WTC11 (cell line): ENCODE results near the gene HPDL. TPM values are rescaled to one million over a fixed set of nuclear protein-coding genes. Genes with fewer than 3 reads are reported as not detected.

Experiments
- ATAC-seq: fragments of 200-7000 bp; cut with Tn5 transposase; 2 replicates; pipeline ENCODE4 v1.10.0; 2021; ENCODE audit warnings: mild to moderate bottlenecking, moderate library complexity
- CTCF ChIA-PET: fragments of 300-600 bp; sonication (Branson Sonifier 250); formaldehyde crosslinking; loops from one replicate; lab custom pipeline; 2021; ENCODE audit warnings: antibody characterized with exemption; lab: Charles Lee
- POLR2A ChIA-PET: fragments of 350-600 bp; sonication (Branson Sonifier 250); formaldehyde crosslinking; loops from one replicate; lab custom pipeline; 2021; ENCODE audit warnings: antibody characterized with exemption; lab: Charles Lee
- DNase-seq: peaks from one replicate; pipeline ENCODE4 v3.0.0; 2021; ENCODE audit warnings: low spot score
- H3K27ac Mint-ChIP-seq: 2 replicates; pipeline ENCODE4 v1.8.0; 2021; ENCODE audit warnings: mixed read lengths
- H3K27me3 Mint-ChIP-seq: 2 replicates; pipeline ENCODE4 v1.8.0; 2021; ENCODE audit warnings: low read depth, mild to moderate bottlenecking, moderate library complexity, mixed read lengths
- H3K36me3 Mint-ChIP-seq: 2 replicates; pipeline ENCODE4 v1.8.0; 2021; ENCODE audit warnings: mixed read lengths
- H3K4me1 Mint-ChIP-seq: 2 replicates; pipeline ENCODE4 v1.8.0; 2022; ENCODE audit warnings: mixed read lengths
- H3K4me3 Mint-ChIP-seq: 2 replicates; pipeline ENCODE4 v1.8.0; 2021; ENCODE audit warnings: mild to moderate bottlenecking, moderate library complexity, mixed read lengths
- H3K9me3 Mint-ChIP-seq: 2 replicates; pipeline ENCODE4 v1.8.0; 2021; ENCODE audit warnings: mixed read lengths
- ATF1 ChIP-seq: sonication (generic); formaldehyde crosslinking; IDR thresholded peaks from 2 replicates; pipeline ENCODE4 v1.8.1; 2023; ENCODE audit warnings: mild to moderate bottlenecking, moderate library complexity, missing genetic modification reagents
- ATF3 ChIP-seq: sonication (generic); formaldehyde crosslinking; conservative IDR thresholded peaks from 2 replicates; pipeline ENCODE4 v1.8.1; 2022; ENCODE audit warnings: mild to moderate bottlenecking, missing genetic modification reagents
- ATF6 ChIP-seq: sonication (generic); formaldehyde crosslinking; IDR thresholded peaks from 2 replicates; pipeline ENCODE4 v1.8.1; 2023; ENCODE audit warnings: mild to moderate bottlenecking, missing genetic modification reagents
- CDX4 ChIP-seq: fragments of 250-450 bp; sonication (Bioruptor Pico); IDR thresholded peaks from 2 replicates; pipeline ENCODE4 v1.9.0; 2021; ENCODE audit warnings: moderate library complexity, mild to moderate bottlenecking, inconsistent platforms, borderline replicate concordance
- CREB1 ChIP-seq: sonication (generic); formaldehyde crosslinking; IDR thresholded peaks from 2 replicates; pipeline ENCODE4 v1.8.0; 2023; ENCODE audit warnings: mild to moderate bottlenecking, missing genetic modification reagents
- CREM ChIP-seq: sonication (generic); formaldehyde crosslinking; IDR thresholded peaks from 2 replicates; pipeline ENCODE4 v1.8.1; 2022; ENCODE audit warnings: mild to moderate bottlenecking, missing genetic modification reagents, moderate library complexity
- E2F4 ChIP-seq: sonication (generic); formaldehyde crosslinking; IDR thresholded peaks from 2 replicates; pipeline ENCODE4 v1.8.1; 2022; ENCODE audit warnings: low read depth, mild to moderate bottlenecking, moderate library complexity, missing genetic modification reagents, borderline replicate concordance
- EMX1 ChIP-seq: fragments of 250-450 bp; sonication (Bioruptor Pico); IDR thresholded peaks from 2 replicates; pipeline ENCODE4 v1.8.0; 2021; ENCODE audit warnings: mild to moderate bottlenecking
- FOXJ3 ChIP-seq: sonication (generic); formaldehyde crosslinking; IDR thresholded peaks from 2 replicates; pipeline ENCODE4 v1.9.0; 2021; ENCODE audit warnings: missing genetic modification reagents, mild to moderate bottlenecking, borderline replicate concordance
- FOXP1 ChIP-seq: sonication (generic); formaldehyde crosslinking; IDR thresholded peaks from 2 replicates; pipeline ENCODE4 v1.8.0; 2022; ENCODE audit warnings: missing genetic modification reagents, mild to moderate bottlenecking, moderate library complexity, borderline replicate concordance
- GRHL2 ChIP-seq: fragments of 250-450 bp; sonication (Bioruptor Pico); IDR thresholded peaks from 2 replicates; pipeline ENCODE4 v1.8.0; 2022; ENCODE audit warnings: mild to moderate bottlenecking, moderate library complexity; ENCODE audit not compliant: insufficient replicate concordance, severe bottlenecking
- IRF2 ChIP-seq: sonication (generic); formaldehyde crosslinking; IDR thresholded peaks from 2 replicates; pipeline ENCODE4 v1.8.0; 2022; ENCODE audit warnings: low read depth, missing genetic modification reagents, borderline replicate concordance
- NFATC4 ChIP-seq: fragments of 250-450 bp; sonication (Bioruptor Pico); IDR thresholded peaks from 2 replicates; pipeline ENCODE4 v1.9.0; 2021; ENCODE audit warnings: mild to moderate bottlenecking
- PREB ChIP-seq: sonication (generic); formaldehyde crosslinking; IDR thresholded peaks from 2 replicates; pipeline ENCODE4 v1.8.1; 2022; ENCODE audit warnings: mild to moderate bottlenecking, missing genetic modification reagents, moderate library complexity, borderline replicate concordance
- SMAD3 ChIP-seq: sonication (generic); formaldehyde crosslinking; IDR thresholded peaks from 2 replicates; pipeline ENCODE4 v1.8.0; 2022; ENCODE audit warnings: missing genetic modification reagents, mild to moderate bottlenecking, borderline replicate concordance
- SMAD4 ChIP-seq: sonication (generic); formaldehyde crosslinking; IDR thresholded peaks from 2 replicates; pipeline ENCODE4 v1.8.0; 2022; ENCODE audit warnings: mild to moderate bottlenecking, missing genetic modification reagents
- SOX15 ChIP-seq: fragments of 250-450 bp; sonication (Bioruptor Pico); IDR thresholded peaks from 2 replicates; pipeline ENCODE4 v1.9.0; 2021; ENCODE audit warnings: mild to moderate bottlenecking
- TCF7 ChIP-seq: sonication (generic); formaldehyde crosslinking; IDR thresholded peaks from 2 replicates; pipeline ENCODE4 v1.8.0; 2022; ENCODE audit warnings: mild to moderate bottlenecking, low read depth, missing genetic modification reagents, moderate library complexity
- TEAD1 ChIP-seq: sonication (generic); formaldehyde crosslinking; IDR thresholded peaks from 2 replicates; pipeline ENCODE4 v1.8.0; 2022; ENCODE audit warnings: mild to moderate bottlenecking, missing genetic modification reagents
- TEAD4 ChIP-seq: sonication (generic); formaldehyde crosslinking; IDR thresholded peaks from 2 replicates; pipeline ENCODE4 v1.8.0; 2022; ENCODE audit warnings: mild to moderate bottlenecking, missing genetic modification reagents
- USF1 ChIP-seq: sonication (generic); formaldehyde crosslinking; IDR thresholded peaks from 2 replicates; pipeline ENCODE4 v1.8.0; 2022; ENCODE audit warnings: mild to moderate bottlenecking, missing genetic modification reagents
- ZNF121 ChIP-seq: sonication (generic); formaldehyde crosslinking; IDR thresholded peaks from 2 replicates; pipeline ENCODE4 v1.8.0; 2023; ENCODE audit warnings: missing genetic modification reagents
- ZNF138 ChIP-seq: sonication (generic); formaldehyde crosslinking; conservative IDR thresholded peaks from 2 replicates; pipeline ENCODE4 v1.8.1; 2022; ENCODE audit warnings: mild to moderate bottlenecking, moderate library complexity, missing genetic modification reagents
- ZNF219 ChIP-seq: sonication (generic); formaldehyde crosslinking; IDR thresholded peaks from 2 replicates; pipeline ENCODE4 v1.8.0; 2023; ENCODE audit warnings: missing genetic modification reagents, mild to moderate bottlenecking, borderline replicate concordance
- ZNF317 ChIP-seq: sonication (generic); formaldehyde crosslinking; IDR thresholded peaks from 2 replicates; pipeline ENCODE4 v1.8.1; 2023; ENCODE audit warnings: low read depth, mild to moderate bottlenecking, moderate library complexity, missing genetic modification reagents, borderline replicate concordance
- total RNA-seq: library from RNA; stranded (reverse); gene quantifications from 3 replicates; pipeline ENCODE4 v1.2.3, GENCODE V29; 2021

HPDL gene
- total RNA-seq, 1 experiment from 2014 or later, result 44.0 TPM

- TF ChIP-seq USF1 (CRISPR knock-in tag), result no peak
- TF ChIP-seq CREM (CRISPR knock-in tag), result no peak
- TF ChIP-seq EMX1 (CRISPR knock-in tag), result no peak
- no peak for TF ChIP-seq E2F4 (CRISPR knock-in tag)
- TF ChIP-seq TEAD1 (CRISPR knock-in tag), result no peak
- no peak for TF ChIP-seq IRF2 (CRISPR knock-in tag)
Measured at GRCh38 chr1:45335855-45336324, 9.2 kb downstream of the HPDL start (continued).

GRCh38 chr1:45337630-45338325 lies 11.1 kb downstream of the HPDL start:
- CTCF ChIA-PET, result interaction anchor here (0.6 to 5.1 kb wide), 3 partner anchors 23 to 228 kb away, joined by 4 to 47 read pairs (median 5); no protein-coding TSS in a partner anchor
- Mint-ChIP-seq H3K36me3 (peaks cover 37% of the 10 kb centered on the region), H3K4me1 (peaks cover 35% of the 10 kb centered on the region), H3K27ac (peak overlapping the region; percentile 43; the same call in 1 of the 2 replicates), H3K9me3 (peaks cover 4% of the 10 kb centered on the region), H3K27me3 (no peaks in the 10 kb centered on the region), H3K4me3 (peak overlapping the region; percentile 38; the same call in 1 of the 2 replicates)
- TF ChIP-seq SOX15 (CRISPR knock-in tag) (no peak), NFATC4 (CRISPR knock-in tag) (no peak), SMAD4 (CRISPR knock-in tag) (no peak), ZNF138 (no peak), CREB1 (CRISPR knock-in tag) (no peak), ATF3 (CRISPR knock-in tag) (no peak), ZNF219 (CRISPR knock-in tag) (no peak), SMAD3 (CRISPR knock-in tag) (no peak), FOXP1 (no peak), FOXJ3 (CRISPR knock-in tag) (no peak), USF1 (CRISPR knock-in tag) (no peak), TEAD4 (CRISPR knock-in tag) (no peak), ZNF317 (CRISPR knock-in tag) (no peak), CDX4 (CRISPR knock-in tag) (no peak), ATF1 (CRISPR knock-in tag) (no peak), GRHL2 (CRISPR knock-in tag) (no peak), TCF7 (CRISPR knock-in tag) (no peak), ATF6 (CRISPR knock-in tag) (no peak), PREB (CRISPR knock-in tag) (no peak), ZNF121 (CRISPR knock-in tag) (no peak)
- ATAC-seq (no peak), DNase-seq (no peak)
- POLR2A ChIA-PET, result interaction anchor here (3.6 kb wide), 1 partner anchor 10 kb away, joined by 54 read pairs; the partner anchor contains the start of gene HPDL
